Stimulated activated CD4-positive, alpha-beta T cell treated with anti-CD3 and anti-CD28 coated beads, Interleukin-15, amount 100 ng/mL, for 48 hours (primary cell): Measurements from ENCODE around the gene COL25A1.

Experiments
- DNase-seq, 2 donors: peaks; one replicate each; pipeline ENCODE4 v3.0.0-alpha.2; 2020; ENCODE audit warnings: low read depth in 2 of 2

COL25A1 gene

DNA sequence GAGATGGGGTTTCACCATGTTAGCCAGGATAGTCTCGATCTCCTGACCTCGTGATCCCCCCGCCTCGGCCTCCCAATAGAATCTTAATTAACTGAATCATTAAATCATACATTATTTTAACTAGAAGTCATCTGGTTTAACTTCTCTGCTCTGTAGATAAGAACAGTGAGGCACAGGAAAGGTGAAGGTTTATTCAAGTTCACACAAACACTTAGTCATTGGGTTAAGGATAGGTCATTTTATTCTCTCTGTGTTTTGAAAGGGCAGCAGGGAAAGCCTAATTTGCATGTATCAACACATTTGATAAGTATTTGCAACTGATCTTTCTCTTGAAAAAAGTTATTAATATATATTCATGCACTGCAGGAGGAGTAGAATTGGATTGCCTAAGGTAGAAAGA lies 538.5 kb downstream of the COL25A1 start:
- no peak for DNase-seq

DNA sequence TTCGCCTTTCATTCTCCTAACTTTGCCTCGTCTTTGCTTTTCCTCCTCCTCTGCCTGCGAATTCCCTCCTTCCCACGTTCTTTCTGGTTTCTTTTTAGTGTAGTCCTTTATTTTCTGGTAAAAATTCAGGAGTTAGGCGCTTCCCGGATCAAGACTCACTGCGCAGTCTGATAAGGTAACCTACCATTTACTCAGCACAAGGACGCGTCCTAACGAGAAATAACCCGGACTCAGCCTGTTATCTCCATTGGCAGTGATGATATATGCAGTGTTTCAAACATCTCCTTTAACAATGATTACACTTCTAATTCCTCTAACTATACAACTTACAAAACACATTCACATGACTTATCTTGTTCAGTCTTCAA lies 539.2 kb downstream of the COL25A1 start:
- no peak for DNase-seq

GRCh38 chr4:108762559-108763225 lies 539.8 kb downstream of the COL25A1 start, which contains the start of gene ETNPPL:
Gene ETNPPL, minus strand, starts transcription at chr4:108763053. Its CDS starts 155 bp downstream, at chr4:108762898.
- DNase-seq = peak in 1 of 2 donors; percentile 5
